GM19397 (cell line): Measurements from ENCODE around the gene CR1L.
"Not testable (repeated sequence)": the region's sequence is repeated elsewhere in the genome, so short reads cannot be mapped to it uniquely, and the experiment has no call there.

Source experiments
- ATAC-seq: cut with Tn5 transposase; IDR thresholded peaks from one replicate; pipeline ENCODE4 v1.9.1; 2021; ENCODE audit warnings: mild to moderate bottlenecking, moderate library complexity; ENCODE audit not compliant: unreplicated experiment

Gene CR1L

DNA sequence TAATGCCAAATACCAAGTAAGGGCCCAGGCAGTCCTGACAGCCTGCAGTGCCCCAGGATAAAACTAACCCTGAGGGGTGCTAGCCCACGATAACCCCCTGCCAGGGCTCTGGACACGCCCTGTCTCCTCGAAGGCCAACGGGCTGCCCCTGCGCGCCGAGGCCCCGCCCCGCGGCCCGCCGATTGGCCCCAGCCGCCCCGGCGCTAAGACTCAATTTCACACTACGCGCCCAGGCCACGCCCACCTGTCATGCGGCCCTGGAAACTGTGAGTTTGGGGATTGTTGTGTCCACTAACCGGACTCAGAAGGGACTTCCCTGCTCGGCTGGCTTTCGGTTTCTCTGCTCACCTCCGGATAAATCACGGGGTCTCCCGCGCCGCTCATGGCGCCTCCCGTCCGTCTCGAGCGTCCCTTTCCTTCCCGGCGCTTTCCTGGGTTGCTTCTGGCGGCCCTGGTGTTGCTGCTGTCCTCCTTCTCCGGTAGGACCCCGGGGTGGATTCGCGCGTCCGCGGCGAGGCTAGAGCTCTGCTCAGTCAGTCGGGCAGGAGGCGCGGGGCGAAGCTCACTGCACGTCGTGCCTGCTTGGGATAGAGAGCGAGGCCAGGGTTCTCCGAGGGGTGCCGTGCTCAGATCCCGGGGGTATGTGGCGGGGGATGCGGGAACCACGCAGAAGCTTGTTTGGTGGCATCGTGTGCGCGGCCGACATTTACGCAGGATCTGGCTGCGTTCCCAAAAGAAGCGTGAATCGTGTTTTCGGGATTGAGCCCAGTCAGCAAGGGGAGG, at the start of gene CR1L:
CR1L (plus strand) TSS at position 282 of the 783 bp plus-strand sequence; CDS start at position 383, 101 bp downstream.
- ATAC-seq, result peak; percentile 84

DNA sequence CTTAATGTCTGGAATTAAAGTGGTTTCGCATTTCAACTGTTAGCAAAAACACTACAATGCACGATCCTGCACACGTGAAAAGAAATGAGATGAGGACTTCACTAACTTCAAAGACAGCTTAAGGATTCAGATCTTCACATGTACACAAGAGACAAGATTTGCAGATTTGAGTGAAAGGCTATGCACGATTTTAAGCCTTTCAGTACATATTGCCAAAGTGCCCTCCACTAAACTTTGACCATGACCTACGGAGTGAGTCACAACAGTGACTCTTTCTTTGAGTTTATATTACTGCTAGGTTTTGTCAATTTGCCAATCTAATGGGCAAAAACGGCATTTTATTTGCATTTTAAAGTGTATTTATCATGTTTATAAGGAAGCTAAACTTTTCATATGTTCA, 41.2 kb upstream of the CR1L start:
- no peak for ATAC-seq

DNA sequence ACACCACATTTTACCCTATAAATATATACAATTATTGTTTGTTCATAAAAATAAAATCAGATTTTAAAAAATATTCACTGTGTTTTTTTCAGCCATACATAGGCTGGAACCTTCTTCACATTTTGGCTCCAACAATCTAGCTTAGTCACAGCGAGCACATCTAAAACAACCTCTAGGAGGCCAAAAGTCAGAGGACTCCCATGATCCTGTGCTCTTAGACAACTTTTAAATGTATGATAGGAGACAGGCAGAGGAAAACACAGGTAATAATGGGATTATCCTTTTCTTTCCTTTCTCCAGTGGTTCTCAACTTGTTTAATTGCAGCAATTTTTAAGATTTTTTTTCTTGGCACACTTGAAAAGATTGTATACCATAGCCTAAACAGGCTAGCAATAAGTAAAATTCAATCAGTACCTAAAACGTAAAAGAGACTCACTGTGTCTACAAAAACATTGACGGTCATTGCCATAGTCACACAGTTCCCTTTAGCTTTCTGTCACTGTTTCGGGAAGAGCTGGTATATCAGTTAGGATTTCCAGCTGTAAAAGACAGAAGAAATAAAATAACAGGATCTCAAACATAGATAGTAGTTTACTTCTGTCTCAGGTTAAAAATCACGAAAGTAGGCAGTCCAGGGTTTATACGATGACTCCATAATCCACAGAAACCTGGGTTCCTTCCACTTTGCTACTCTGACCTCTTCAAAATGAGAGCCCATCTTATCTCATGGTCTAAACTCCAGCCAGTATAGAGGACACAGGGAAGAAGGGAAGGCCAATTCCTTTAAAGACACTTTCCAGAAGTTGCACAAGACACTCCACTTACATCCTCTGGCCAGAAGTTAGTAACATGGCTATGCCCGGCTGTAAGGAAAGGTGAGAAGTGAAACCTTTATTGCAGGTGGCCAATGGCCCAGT, 39.2 kb upstream of the CR1L start:
- no peak for ATAC-seq

DNA sequence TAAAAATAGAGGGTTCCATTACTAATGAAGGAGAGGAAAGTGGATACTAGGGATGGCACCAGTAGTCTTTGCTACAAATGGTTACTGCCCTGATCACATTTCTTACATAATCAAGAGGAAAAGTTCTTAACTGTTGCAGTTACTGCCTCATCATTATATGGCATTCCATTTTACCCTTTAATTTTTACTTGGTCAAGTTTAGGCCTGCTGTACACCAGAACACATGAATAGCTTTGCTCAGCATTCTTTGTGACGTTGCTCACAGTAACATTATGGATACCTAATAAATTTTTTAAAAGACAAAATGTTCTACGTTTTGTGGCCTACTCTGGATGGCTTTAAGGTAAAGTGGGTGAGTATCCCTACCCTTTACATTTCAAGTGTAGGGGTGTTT, 38.6 kb upstream of the CR1L start:
- no peak for ATAC-seq

DNA sequence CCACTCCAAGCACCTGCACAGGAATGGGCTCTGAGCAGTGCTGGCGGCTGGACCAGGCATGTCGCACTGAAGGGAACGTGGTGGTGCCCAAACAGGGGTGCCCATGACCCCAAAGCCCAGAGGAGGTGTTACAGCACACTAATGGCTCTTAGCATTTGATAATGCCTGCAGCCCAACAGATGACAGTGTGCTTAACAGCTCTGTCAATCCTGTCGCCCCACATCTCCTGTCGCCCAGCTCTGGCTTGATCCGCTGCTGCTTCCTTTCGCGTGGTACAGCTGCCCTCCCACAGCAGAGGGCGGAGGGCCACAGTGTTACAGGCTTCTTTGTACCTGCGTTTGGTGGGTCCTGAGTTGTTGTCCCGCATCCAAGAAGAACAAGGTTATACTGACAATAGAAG, 32.2 kb upstream of the CR1L start:
- no peak for ATAC-seq

DNA sequence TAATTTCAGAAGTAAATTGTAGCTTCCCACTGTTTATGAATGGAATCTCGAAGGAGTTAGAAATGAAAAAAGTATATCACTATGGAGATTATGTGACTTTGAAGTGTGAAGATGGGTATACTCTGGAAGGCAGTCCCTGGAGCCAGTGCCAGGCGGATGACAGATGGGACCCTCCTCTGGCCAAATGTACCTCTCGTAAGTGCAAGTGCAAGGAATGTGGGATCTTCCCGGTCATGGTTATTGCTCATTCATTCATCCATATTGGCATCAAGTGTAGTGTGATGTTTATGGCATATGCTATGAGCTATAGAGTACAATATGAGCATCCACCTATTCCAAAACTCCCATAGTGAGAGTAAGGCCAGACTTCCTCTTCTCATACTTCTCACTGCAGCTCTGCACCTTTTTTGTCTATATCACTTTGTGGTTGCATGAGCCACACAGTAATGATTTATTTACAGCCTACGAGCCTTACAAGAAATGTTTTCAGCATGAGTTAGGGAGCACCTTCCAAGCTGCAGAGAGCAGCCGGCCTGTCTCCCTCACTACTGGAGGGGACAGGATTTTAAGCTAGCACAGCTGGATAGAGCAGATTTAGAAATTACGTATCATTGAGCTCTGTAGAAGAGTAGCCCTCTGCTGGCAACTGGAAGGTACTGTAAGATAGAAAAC, 24.9 kb upstream of the CR1L start:
- ATAC-seq, result peak; percentile 79

DNA sequence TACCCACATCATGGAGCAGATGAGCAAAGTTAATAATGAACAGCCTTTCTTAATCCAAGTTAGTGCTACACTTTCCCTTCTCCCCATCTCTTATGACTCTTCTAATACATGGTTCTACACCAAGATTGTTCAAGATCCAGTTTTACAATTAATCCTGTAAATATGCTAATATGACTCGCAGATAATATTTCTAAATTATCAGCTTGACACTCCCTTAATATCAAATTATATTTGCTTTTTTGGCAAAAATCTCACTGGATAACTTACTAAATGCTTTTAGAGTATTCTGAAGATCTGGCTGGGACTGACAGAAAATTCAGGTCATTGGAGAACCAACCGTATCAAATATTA, 24.4 kb upstream of the CR1L start:
- no peak for ATAC-seq

DNA sequence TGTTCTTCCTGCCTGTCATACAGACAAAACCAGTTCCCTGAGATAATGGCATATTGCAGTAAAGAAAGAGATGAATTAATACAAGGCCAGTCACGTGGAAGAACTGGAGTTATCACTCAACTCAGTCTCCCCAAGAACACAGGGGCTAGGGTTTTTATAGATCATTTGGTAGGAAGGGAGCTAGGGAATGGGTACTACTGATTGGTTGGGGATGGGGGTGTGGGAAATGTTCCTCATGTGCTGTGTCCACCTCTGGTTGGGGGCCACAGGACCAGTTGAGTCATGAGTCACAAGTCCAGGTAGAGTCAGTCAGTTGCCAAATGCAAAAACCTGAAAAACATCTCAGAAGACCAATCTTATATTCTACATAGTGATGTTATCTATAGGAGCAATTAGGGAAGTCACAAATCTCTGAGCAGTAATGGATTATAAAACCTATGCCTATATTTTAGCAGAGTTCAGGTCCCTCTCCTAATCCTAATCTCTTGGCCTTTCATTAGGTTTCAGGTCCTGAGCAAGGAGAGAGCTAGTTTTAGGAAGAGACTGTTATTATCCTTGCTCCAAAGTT, 19.3 kb upstream of the CR1L start:
- not testable (repeated sequence) for ATAC-seq

DNA sequence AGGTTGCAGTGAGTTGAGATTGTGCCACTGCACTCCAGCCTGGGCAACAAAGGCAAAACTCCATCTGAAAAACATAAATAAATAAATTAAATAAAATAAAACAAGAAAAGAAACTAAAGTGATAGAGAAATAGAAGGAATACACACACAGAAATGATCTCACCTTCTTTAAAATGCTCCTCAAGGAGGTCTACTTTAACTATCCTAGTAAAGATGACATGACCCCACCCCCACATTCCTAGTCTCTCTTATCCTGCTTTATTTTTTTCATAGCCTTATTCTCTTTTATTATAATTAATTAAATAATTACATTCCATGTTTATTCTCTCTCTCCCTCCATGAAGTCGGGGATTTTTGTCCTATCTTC, 18.0 kb upstream of the CR1L start:
- ATAC-seq, result no peak

DNA sequence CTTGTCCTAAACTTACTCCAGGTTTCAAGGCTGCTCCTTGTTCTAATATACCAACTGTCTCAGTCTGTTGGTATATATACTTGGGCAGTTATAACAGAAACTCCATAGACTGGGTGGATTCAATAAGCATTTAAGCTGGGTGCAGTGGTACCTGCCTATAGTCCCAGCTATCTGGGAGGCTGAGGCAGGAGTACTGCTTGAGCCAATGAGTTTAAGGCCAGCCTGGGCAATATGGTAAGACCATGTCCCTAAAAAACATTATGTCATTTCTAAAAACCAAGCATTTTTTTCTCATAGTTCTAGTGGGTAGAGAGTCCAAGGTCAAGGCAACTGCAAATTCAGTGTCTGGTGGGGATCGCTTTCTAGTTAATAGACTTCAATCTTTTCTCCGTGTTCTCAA, 17.4 kb upstream of the CR1L start:
- ATAC-seq, result no peak

DNA sequence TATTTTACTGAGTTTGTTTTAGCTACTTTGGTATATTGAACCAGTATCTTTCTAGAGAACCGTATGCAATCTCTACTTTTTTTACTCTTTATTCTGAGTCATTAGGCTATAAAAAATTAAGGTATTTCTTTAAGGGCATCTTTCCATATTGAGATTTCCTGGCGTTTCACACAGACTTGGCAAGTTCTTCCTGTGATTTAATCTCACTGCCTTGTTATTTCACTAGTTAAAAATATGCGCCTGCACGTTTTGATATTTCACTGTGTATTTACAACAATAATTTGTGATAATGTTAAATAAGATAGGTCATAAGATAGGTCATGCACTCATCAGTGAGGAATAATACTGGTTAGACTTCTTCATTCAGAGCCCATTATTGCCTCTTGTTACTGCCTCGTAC, 16.2 kb upstream of the CR1L start:
- ATAC-seq, result no peak

DNA sequence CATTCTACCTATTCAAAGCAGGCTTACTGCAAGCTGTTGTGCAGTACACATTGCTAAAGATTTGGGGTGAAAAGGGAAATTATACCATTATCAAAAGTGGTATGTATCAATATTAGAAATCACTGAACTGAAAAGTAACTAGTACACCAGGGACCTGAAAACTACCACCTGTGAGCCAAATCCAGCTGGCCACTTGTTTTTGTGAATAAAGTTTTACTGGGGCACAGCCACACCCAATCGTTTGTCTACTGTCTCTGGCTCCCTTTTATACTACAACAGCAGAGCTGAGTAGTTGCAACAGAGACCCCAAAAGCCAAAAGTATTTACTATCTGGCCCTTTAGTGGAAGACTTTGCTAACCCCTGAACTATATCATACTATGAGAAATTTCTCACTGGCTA, 13.8 kb upstream of the CR1L start:
- no peak for ATAC-seq

DNA sequence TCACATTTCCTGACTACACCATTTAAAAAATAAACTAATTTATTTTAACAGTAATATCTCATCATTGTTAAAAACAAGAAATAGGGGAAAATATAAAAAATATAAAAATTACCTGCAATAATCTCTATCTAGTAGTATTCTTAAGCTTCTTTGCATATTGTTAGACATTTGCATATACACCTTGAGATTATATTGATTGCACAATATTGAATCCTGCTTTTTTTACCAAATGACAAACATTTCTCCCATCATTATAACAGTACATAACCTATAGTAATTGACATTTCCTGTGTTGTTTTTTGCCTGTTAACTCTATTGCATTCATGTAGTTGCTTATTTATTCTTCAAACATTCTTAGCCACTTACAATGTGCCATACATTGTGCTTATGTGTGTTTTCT, 11.7 kb upstream of the CR1L start:
- no peak for ATAC-seq

DNA sequence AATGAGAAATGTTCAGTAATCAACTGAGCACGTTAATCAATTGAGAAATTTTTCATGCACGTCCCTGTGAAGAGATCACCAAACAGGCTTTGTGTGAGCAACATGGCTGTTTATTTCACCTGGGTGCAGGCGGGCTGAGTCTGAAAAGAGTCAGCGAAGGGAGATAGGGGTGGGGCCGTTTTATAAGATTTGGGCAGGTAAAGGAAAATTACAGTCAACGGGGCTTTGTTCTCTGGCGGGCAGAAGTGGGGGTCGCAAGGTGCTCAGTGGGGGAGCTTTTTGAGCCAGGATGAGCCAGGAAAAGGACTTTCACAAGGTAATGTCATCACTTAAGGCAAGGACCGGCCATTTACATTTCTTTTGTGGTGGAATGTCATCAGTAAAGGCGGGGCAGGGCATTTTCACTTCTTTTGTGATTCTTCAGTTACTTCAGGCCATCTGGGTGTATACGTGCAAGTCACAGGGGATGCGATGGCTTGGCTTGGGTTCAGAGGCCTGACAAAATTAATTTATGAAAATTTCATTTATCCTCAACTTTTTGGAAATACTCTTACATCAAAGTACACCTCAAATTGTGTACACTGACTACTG, 11.1 kb upstream of the CR1L start:
- ATAC-seq, result not testable (repeated sequence)

DNA sequence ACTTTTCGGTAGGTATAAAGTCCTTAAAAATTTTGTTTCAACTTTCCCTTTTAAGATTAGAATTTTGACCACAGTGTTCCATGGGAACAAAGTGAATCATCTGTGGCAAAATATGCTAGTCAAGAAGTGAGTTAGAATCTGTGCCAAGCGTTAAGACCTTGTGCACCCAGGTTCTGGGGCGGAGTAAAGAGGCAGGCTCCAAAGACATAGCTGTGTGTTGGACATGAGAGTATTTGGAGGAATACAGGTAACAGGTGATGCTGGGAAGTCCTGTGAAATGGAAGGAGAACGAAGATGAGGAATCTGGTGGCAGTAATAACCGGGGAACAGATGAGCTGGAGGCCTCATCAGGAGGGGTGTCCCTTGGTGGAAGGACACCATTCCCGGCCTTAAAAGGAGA, 10.6 kb upstream of the CR1L start:
- not testable (repeated sequence) for ATAC-seq

DNA sequence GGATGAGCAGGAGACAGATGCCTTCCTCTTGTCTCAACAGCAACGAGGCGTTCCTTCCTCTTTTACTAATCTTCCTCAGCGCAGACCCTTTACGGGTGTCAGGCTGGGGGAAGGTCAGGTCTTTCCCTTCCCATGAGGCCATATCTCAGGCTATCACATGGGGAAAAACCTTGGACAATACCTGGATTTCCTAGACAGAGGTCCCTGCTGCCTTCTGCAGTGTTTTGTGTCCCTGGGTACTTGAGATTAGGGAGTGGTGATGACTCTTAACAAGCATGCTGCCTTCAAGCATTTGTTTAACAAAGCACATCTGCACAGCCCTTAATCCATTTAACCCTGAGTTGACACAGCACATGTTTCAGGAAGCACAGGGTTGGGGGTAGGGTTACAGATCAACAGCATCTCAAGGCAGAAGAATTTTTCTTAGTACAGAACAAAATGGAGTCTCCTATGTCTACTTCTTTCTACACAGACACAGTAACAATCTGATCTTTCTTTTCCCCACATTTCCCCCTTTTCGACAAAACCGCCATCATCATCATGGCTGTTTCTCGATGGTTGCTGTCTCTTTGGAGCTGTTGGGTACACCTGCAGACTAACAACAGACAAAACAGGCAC, 9.3 kb upstream of the CR1L start:
- not testable (repeated sequence) for ATAC-seq

DNA sequence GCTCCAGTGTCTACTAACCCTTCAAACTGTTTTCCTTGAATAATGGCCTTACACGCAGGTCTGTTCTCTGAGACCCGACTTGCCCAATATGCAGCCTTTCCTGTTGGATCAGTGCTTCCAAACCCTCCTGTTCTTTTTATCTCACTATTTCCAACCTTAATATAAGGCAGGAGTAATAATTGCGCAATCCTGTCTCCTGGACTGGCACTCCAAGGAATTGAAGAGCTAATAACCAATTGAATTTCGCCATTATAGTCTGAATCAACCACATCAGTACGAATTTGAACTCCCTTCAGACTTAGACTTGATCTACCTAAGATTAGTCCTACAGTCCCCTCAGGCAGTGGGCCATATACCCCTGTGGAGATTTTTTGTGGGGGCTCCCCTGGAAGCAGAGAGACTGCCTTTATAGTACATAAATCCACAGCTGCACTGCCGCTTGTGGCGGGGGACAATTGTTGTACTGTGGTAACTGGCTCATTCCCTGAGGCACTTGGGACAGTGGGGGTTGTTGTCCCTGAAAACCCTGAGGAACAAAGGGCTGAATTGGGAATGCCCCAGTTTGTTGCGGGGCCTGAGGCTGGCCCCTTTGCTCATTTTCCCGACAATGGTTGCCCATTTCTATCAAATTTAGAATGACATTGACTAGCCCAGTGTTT, 6.3 kb upstream of the CR1L start:
- ATAC-seq, result not testable (repeated sequence)

DNA sequence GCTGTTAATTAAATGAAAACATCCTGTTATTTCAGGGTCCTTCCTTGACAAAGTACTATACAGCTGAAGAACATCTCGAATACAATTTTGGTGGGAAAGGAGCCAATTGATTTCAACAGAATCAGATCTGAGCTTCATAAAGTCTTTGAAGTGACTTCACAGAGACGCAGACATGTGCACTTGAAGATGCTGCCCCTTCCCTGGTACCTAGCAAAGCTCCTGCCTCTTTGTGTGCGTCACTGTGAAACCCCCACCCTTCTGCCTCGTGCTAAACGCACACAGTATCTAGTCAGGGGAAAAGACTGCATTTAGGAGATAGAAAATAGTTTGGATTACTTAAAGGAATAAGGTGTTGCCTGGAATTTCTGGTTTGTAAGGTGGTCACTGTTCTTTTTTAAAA, 5.6 kb upstream of the CR1L start:
- not testable (repeated sequence) for ATAC-seq

DNA sequence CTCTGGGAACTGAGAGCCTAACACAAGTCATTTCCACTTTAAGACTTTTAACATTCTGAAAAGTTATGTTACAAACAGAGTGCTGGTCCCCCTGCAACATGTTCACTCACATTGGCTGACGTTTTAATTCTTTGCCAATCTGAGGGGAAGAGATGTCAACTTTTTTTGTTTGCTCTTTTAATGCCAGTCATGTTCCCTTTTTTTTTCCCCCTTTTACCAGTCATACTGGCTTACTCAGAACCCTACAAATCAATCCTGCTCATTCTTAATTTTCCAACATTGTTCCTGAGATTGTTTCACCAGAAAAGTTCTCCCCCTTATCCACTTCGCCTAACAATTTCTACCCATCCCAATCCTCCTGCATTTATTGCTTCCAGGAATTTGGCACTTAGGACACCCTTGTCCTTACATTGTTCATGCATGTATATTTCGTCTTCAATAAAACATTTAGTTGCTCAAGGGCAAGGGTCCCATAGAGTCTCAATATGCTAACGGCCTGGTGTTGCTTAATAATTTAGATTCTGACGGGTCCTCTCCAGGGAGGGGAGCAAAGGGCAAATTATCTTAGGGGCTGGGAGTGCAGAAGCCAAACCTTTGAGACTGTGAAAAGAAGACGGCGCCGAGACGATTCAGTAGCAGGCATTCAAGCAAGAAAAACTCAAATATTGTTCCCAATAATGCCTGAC, 624 bp upstream of the CR1L start:
- ATAC-seq, result no peak
